MM.1S (cell line): ENCODE measurements around the gene BLM.

ENCODE experiments used
- CTCF ChIP-seq: fragments of 300-600 bp; sonication (generic); IDR thresholded peaks from 2 replicates; pipeline ENCODE4 v1.5.1; 2016; ENCODE audit warnings: antibody characterized with exemption, low read length, mixed read lengths
- EZH2phosphoT487 ChIP-seq: fragments of 300-600 bp; sonication (generic); IDR thresholded peaks from 2 replicates; pipeline ENCODE4 v1.6.1; 2018; ENCODE audit warnings: antibody characterized with exemption, low read length

DNA sequence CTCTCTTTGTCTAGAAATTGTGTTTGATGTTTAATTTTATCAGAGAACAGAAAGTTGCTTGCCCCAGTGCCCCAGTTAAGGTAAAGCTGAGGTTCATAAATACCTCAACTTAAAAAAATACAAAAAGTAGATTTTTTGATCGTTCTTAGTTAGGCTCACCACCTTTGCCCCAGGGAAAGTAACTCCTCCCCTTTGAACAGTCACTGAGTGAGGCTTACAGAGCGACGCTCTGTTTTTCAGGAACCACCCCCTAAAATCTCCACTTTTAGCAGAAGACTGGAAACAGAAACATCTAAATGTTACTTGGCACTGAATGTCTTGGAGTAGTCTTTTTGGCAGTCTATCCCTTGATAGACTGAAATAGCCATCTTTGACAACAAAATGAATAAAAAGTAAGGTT, 24.9 kb downstream of the BLM start:
- TF ChIP-seq CTCF (no peak), EZH2phosphoT487 (no peak)
